Smooth muscle cell of bladder (primary cell): ENCODE results near the gene GALR1. TPM values are rescaled to one million over a fixed set of nuclear protein-coding genes. Genes with fewer than 3 reads are reported as not detected.

Experiments
- total RNA-seq: library from RNA; depleted of rRNA; stranded (reverse); fragments of >200 nt; gene quantifications from 2 replicates; pipeline ENCODE4 v1.2.3, GENCODE V29; 2014

Gene GALR1, protein sequence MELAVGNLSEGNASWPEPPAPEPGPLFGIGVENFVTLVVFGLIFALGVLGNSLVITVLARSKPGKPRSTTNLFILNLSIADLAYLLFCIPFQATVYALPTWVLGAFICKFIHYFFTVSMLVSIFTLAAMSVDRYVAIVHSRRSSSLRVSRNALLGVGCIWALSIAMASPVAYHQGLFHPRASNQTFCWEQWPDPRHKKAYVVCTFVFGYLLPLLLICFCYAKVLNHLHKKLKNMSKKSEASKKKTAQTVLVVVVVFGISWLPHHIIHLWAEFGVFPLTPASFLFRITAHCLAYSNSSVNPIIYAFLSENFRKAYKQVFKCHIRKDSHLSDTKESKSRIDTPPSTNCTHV
- total RNA-seq: not detected in 2 replicates

DNA sequence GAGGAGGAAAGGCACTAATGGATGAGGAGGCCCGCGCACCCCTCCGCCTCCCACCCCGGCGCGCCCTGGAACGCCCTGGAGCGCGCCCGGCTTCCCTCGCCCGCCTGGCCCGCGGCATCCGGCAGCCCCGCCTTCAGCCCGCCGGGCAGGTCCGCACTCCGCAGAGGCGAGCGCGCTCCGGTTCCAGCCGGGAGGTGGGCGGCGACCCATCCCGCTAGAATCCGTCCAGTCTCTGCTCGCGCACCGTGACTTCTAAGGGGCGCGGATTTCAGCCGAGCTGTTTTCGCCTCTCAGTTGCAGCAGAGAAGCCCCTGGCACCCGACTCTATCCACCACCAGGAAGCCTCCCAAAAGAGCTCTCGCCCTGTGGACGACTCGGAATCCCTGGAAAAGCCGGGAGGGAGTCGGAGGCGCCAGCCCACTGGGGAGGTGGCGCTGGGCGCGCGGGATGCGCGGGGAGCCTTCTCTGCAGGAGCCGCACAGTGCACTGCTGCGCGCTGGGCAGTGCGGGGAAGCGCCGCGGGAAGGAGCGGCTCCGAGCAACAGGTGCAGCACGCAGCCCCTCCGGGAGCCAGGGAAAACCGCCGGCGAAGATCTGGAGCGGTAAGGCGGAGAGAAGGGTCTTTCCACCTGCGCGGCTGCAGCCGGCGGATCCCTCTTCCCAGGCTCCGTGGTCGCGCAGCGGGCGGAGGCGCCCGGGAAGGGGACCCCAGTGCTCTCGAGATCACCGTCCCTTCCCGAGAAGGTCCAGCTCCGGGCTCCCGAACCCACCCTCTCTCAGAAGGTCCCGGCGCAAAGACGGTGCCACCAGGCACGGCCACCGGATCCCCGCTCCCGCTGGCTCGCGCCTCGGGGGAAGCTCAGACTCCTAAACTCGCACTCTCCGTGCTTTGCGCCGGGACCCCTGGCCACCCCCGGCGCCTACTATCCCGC, at the start of gene GALR1:
Gene GALR1, plus strand, starts transcription at position 280 of the 932 bp plus-strand sequence. CDS start 701 bp downstream, outside the sequence.

Other genes with a start within 250 kb of the GALR1 start
- gene MBP, start 117.1 kb upstream of the GALR1 start, total RNA-seq: 13.2 and 43.8 TPM in 2 replicates